K562 (cell line): Measurements from ENCODE around the gene ECSCR. TPM values are rescaled to one million over a fixed set of nuclear protein-coding genes. Genes with fewer than 3 reads are reported as not detected.

Experiments
- HCFC1 ChIP-seq: IDR thresholded peaks from 2 replicates; pipeline ENCODE4 v1.6.1; 2012; ENCODE audit warnings: low read depth, low read length, improper control_type of control experiment
- JUND ChIP-seq, 2 experiments: IDR thresholded peaks; 2 replicates in 1 of 2; 3 replicates in 1 of 2; pipeline ENCODE4 v1.6.1; 2011; ENCODE audit warnings: borderline replicate concordance in 2 of 2, low read depth in 2 of 2, low read length in 2 of 2, improper control_type of control experiment in 1 of 2, missing biosample characterization in 1 of 2, missing genetic modification characterization in 1 of 2, missing genetic modification reagents in 1 of 2
- NFIC ChIP-seq: fragments of 450-650 bp; IDR thresholded peaks from 2 replicates; pipeline ENCODE4 v1.6.1; 2017; ENCODE audit warnings: mild to moderate bottlenecking, inconsistent platforms
- NR2C2 ChIP-seq, 2 experiments: fragments of 200-800 bp in 1 of 2; sonication (Bioruptor generic) in 1 of 2; sonication (generic) in 1 of 2; formaldehyde crosslinking in 1 of 2; IDR thresholded peaks; 2 replicates each; pipeline versions ENCODE4 v1.6.1 to v1.8.0; 2016 to 2022; ENCODE audit warnings: mild to moderate bottlenecking in 1 of 2, missing compliant biosample characterization in 1 of 2, missing genetic modification characterization in 1 of 2, missing genetic modification reagents in 1 of 2
- TAF15 ChIP-seq: fragments of 200-400 bp; formaldehyde crosslinking; IDR thresholded peaks from 2 replicates; pipeline ENCODE4 v1.6.1; 2017; ENCODE audit warnings: mild to moderate bottlenecking, low read depth, low read length, moderate library complexity
- ZKSCAN1 ChIP-seq: fragments of 150-350 bp; IDR thresholded peaks from 2 replicates; pipeline ENCODE4 v1.6.1; 2016; ENCODE audit warnings: low read depth, low read length
- ZNF75A ChIP-seq: fragments of 450-650 bp; formaldehyde crosslinking; IDR thresholded peaks from 2 replicates; pipeline ENCODE4 v1.4.0; 2020; ENCODE audit warnings: mild to moderate bottlenecking
- polyA plus RNA-seq, 8 experiments: library from polyadenylated mRNA; depleted of rRNA in 4 of 8; stranded (reverse) in 5 of 8; unstranded in 3 of 8; fragments of >200 nt; fragmentation: Nextera tagmentation in 2 of 8; fragmentation: Illumina TruSeq in 1 of 8; extraction: Ambion mirVana in 2 of 8; extraction: Trizol in 1 of 8; gene quantifications; 2 replicates each; pipeline versions ENCODE4 v1.2.1 to v1.2.3, GENCODE V29; 2011 to 2014; ENCODE audit warnings: inconsistent platforms in 1 of 8, missing spikeins in 1 of 8
- total RNA-seq, 7 experiments: library from RNA; depleted of rRNA in 6 of 7; stranded (reverse); fragments of >200 nt in 6 of 7; fragmentation: Illumina TruSeq in 2 of 7; extraction: Trizol in 2 of 7; gene quantifications; 2 replicates each; pipeline versions ENCODE4 v1.2.1 to v1.2.3, GENCODE V29; 2011 to 2021; ENCODE audit warnings: low replicate concordance in 1 of 7
- TF ChIP-seq, protein P1 (sequence below): sonication (generic); formaldehyde crosslinking; IDR thresholded peaks from 2 replicates; pipeline ENCODE4 v1.8.1; 2023; ENCODE audit warnings: missing genetic modification reagents, mild to moderate bottlenecking, borderline replicate concordance
- TF ChIP-seq, protein P2 (sequence below): sonication (generic); formaldehyde crosslinking; IDR thresholded peaks from 2 replicates; pipeline ENCODE4 v1.8.0; 2022; ENCODE audit warnings: missing genetic modification reagents, mild to moderate bottlenecking, moderate library complexity, borderline replicate concordance
- TF ChIP-seq, protein P3 (sequence below): fragments of 250-450 bp; sonication (Bioruptor Pico); IDR thresholded peaks from 2 replicates; pipeline ENCODE4 v1.4.0; 2020; ENCODE audit warnings: borderline replicate concordance
- TF ChIP-seq, protein P4 (sequence below): sonication (generic); formaldehyde crosslinking; IDR thresholded peaks from 2 replicates; pipeline ENCODE4 v1.8.1; 2023; ENCODE audit warnings: mild to moderate bottlenecking, missing genetic modification reagents
- TF ChIP-seq, protein P5 (sequence below): fragments of 200-800 bp; sonication (Bioruptor generic); IDR thresholded peaks from 2 replicates; pipeline ENCODE4 v1.6.1; 2017; ENCODE audit warnings: missing genetic modification characterization, missing compliant biosample characterization

The ECSCR gene
- total and polyA plus RNA-seq, 9 of the 15 experiments (the other 6 are each of a cell fraction or from before 2014, with no cell fraction given): 0.10 to 0.25 (median 0.13) TPM; not detected in 6

DNA sequence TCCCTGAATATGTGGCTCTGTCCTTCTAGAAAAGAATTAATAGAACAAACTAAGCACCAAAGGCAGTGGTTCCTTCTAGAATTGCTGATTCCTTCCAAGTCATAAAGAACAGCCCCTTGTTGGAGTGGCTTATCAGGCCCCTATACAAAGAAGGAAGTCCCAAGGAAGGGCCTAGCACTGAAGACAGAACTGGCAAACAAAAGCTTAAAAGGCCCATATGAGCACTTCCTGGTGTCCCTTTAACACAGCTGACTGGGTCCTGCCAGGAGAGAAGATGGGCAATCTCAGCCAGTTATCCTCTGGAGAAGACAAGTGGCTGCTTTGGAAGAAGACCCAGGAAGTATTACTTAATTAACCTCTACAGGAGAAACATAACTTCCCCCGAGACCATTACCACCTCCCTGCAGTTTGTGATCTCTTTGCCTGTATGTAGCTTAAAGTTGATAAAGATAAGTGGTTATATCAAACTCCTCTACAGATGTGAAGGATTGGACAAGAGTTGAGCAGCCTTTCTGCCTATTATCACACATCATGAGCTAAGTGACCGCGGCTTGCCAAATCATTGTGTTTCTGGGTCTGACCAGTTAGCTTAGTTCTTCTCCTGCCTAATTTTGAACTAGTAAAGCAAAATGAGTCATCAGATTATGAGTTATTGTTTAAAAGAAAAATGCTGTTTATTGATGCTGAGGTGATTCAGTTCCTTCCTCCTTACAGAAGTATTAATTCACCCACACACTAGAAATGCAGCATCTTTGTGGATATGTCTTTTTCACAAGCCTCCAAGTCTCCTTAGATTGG is 33.3 kb upstream of the ECSCR start (continued):
- TF ChIP-seq, protein P1, sequence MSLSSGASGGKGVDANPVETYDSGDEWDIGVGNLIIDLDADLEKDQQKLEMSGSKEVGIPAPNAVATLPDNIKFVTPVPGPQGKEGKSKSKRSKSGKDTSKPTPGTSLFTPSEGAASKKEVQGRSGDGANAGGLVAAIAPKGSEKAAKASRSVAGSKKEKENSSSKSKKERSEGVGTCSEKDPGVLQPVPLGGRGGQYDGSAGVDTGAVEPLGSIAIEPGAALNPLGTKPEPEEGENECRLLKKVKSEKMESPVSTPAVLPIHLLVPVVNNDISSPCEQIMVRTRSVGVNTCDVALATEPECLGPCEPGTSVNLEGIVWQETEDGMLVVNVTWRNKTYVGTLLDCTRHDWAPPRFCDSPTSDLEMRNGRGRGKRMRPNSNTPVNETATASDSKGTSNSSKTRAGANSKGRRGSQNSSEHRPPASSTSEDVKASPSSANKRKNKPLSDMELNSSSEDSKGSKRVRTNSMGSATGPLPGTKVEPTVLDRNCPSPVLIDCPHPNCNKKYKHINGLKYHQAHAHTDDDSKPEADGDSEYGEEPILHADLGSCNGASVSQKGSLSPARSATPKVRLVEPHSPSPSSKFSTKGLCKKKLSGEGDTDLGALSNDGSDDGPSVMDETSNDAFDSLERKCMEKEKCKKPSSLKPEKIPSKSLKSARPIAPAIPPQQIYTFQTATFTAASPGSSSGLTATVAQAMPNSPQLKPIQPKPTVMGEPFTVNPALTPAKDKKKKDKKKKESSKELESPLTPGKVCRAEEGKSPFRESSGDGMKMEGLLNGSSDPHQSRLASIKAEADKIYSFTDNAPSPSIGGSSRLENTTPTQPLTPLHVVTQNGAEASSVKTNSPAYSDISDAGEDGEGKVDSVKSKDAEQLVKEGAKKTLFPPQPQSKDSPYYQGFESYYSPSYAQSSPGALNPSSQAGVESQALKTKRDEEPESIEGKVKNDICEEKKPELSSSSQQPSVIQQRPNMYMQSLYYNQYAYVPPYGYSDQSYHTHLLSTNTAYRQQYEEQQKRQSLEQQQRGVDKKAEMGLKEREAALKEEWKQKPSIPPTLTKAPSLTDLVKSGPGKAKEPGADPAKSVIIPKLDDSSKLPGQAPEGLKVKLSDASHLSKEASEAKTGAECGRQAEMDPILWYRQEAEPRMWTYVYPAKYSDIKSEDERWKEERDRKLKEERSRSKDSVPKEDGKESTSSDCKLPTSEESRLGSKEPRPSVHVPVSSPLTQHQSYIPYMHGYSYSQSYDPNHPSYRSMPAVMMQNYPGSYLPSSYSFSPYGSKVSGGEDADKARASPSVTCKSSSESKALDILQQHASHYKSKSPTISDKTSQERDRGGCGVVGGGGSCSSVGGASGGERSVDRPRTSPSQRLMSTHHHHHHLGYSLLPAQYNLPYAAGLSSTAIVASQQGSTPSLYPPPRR (CRISPR knock-in tag): no peak
- TF ChIP-seq HCFC1: no peak
- TF ChIP-seq ZKSCAN1: no peak
- no peak for TF ChIP-seq NR2C2 (CRISPR knock-in tag; IDR thresholded peaks at IDR 0.05)
- TF ChIP-seq NR2C2 (tag; IDR thresholded peaks at IDR 0.05): peak; percentile 19; the same call in 1 of the 2 replicates
- TF ChIP-seq, protein P2, sequence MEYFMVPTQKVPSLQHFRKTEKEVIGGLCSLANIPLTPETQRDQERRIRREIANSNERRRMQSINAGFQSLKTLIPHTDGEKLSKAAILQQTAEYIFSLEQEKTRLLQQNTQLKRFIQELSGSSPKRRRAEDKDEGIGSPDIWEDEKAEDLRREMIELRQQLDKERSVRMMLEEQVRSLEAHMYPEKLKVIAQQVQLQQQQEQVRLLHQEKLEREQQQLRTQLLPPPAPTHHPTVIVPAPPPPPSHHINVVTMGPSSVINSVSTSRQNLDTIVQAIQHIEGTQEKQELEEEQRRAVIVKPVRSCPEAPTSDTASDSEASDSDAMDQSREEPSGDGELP (CRISPR knock-in tag): peak; percentile 53; the same call in 1 of the 2 replicates
- TF ChIP-seq, protein P3, sequence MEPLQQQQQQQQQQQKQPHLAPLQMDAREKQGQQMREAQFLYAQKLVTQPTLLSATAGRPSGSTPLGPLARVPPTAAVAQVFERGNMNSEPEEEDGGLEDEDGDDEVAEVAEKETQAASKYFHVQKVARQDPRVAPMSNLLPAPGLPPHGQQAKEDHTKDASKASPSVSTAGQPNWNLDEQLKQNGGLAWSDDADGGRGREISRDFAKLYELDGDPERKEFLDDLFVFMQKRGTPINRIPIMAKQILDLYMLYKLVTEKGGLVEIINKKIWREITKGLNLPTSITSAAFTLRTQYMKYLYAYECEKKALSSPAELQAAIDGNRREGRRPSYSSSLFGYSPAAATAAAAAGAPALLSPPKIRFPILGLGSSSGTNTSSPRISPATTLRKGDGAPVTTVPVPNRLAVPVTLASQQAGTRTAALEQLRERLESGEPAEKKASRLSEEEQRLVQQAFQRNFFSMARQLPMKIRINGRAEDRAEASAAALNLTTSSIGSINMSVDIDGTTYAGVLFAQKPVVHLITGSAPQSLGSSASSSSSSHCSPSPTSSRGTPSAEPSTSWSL (CRISPR knock-in tag): no peak
- TF ChIP-seq, protein P4, sequence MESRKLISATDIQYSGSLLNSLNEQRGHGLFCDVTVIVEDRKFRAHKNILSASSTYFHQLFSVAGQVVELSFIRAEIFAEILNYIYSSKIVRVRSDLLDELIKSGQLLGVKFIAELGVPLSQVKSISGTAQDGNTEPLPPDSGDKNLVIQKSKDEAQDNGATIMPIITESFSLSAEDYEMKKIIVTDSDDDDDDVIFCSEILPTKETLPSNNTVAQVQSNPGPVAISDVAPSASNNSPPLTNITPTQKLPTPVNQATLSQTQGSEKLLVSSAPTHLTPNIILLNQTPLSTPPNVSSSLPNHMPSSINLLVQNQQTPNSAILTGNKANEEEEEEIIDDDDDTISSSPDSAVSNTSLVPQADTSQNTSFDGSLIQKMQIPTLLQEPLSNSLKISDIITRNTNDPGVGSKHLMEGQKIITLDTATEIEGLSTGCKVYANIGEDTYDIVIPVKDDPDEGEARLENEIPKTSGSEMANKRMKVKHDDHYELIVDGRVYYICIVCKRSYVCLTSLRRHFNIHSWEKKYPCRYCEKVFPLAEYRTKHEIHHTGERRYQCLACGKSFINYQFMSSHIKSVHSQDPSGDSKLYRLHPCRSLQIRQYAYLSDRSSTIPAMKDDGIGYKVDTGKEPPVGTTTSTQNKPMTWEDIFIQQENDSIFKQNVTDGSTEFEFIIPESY (CRISPR knock-in tag): no peak
- TF ChIP-seq TAF15: no peak
- TF ChIP-seq, protein P5, sequence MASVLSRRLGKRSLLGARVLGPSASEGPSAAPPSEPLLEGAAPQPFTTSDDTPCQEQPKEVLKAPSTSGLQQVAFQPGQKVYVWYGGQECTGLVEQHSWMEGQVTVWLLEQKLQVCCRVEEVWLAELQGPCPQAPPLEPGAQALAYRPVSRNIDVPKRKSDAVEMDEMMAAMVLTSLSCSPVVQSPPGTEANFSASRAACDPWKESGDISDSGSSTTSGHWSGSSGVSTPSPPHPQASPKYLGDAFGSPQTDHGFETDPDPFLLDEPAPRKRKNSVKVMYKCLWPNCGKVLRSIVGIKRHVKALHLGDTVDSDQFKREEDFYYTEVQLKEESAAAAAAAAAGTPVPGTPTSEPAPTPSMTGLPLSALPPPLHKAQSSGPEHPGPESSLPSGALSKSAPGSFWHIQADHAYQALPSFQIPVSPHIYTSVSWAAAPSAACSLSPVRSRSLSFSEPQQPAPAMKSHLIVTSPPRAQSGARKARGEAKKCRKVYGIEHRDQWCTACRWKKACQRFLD (CRISPR knock-in tag): peak; percentile 62; the same call in 1 of the 2 replicates
- TF ChIP-seq NFIC: 0 out of 2 replicates have a peak, but pooled peaks have one; percentile 21
- TF ChIP-seq JUND (IDR thresholded peaks at IDR 0.05; ENCODE audit: borderline replicate concordance, low read depth, low read length): 0 out of 2 replicates have a peak, but pooled peaks have one; percentile 19
- peak; percentile 52; the same call in 2 of the 3 replicates for TF ChIP-seq JUND (tag; IDR thresholded peaks at IDR 0.05; ENCODE audit: borderline replicate concordance, low read depth, low read length)
- no peak for TF ChIP-seq ZNF75A (CRISPR knock-in tag)
